ENCODE measurements around the gene BCL2.

Gene BCL2

DNA sequence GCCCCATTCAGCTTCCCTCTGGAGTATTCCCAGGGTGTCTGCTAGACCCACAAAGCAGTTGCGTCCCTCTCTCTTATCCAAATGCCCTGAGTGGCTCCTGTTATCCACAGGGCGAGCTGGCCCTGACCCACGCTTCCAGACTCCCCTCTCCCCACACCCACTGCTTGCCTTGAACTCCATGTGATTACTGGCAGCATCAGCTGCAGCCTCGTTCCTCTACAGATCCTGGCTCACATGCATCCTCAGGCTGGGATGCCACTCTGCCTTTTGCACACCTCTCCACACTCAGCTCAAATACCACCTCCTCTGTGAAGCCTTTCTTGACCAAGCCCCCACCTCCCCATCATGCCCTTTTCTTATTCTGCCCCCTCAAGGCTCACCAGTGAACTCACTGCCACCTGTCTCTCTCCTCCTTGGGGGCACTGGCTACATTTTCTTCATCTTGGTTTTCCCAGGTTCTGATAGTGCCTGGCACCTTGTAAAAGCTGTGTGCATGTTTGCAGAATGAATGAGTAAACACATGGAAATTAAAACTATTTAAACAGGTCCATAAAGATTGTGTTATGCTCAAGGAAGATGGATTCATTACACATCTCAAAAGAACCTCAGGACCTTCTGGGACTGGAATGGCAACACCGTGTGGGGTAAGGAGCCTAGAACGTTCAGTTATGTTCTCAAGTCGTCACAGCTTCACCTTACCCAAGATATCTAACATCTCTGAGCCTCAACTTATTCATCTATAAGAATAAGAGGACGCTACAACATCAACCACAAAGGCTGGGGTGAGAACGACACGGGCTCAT is 165.0 kb downstream of the BCL2 start:
- no peak for DNase-seq

DNA sequence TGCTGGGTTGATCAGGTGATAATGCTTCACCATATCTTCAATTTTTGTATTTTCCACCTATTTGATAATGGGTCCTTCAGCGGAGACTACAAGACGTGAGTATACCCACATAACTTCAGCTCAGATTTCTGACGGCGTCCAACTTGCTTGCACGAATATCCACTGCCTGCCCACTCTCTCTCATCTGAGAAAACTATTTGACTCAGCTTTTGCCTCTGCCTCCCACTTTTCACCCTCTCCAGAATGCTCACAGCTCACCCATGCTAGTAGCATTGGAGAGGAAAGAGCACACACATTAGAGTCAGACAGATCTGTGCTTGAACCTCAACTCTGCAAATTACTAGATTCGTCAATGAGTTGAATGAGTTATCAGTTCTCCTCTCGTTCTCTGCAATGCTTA is 166.8 kb downstream of the BCL2 start:
- DNase-seq = no peak

DNA sequence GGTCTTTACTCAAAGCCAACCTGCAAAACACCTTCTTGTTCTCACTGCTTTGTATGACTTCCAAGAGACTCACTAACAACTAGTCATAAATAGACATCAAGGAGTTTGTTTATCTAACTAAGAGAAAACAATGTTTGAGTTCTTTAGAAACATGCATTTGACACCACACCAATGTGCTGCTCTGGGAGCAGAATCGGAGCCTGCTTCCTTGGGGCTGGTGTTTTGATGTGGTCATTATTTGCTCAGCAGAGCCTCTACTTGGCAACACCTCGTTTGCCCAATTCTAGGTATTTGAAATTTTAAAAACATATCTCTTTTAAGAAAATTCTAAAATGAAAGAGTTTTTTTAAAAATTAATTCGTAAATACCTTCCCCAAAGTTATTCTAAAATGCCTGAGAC is 167.5 kb downstream of the BCL2 start:
- DNase-seq = no peak

- no peak for DNase-seq
Observed at GRCh38 chr18:63151539-63151938, 168.0 kb downstream of the BCL2 start.

GRCh38 chr18:63150942-63151421 is 168.6 kb downstream of the BCL2 start:
- no peak for DNase-seq

GRCh38 chr18:63150326-63150725 is 169.2 kb downstream of the BCL2 start:
- no peak for DNase-seq

- DNase-seq = no peak
Observed at GRCh38 chr18:63149302-63149587, 170.3 kb downstream of the BCL2 start.

- no peak for DNase-seq
Observed at GRCh38 chr18:63148449-63149301, 170.9 kb downstream of the BCL2 start.

- no peak for DNase-seq
Observed at GRCh38 chr18:63147973-63148372, 171.6 kb downstream of the BCL2 start.

DNA sequence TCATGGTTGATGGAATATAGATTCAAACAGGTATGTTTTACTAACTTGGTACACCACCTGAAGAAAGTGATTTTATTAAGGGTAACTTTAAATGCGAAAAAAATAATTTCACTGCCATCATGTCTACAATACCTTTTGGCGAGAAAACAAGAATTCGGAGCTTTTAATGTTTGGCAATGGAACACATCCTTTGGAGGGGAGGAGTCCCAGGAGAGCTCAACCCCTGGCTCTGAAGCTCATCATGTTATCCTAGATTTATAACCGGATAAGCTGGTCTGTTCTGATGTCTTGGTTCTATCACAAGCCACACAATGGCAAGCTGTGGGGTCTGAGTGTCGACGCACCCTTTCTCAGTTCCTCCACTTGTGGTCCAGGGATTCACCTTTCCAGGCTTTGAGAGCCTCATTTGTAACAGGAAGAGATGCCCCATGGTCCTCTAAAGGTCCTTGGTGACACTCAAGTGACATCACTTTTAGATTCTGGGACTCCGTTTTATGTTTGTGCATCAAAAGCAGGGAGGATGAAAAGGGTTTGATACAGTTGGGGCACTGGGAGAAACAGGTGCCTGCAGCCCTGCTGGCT is 172.7 kb downstream of the BCL2 start:
- DNase-seq = no peak

GRCh38 chr18:63145851-63146555 is 173.6 kb downstream of the BCL2 start:
- DNase-seq = no peak

GRCh38 chr18:63145166-63145850 is 174.3 kb downstream of the BCL2 start:
- DNase-seq = no peak

GRCh38 chr18:63144748-63145147 is 174.8 kb downstream of the BCL2 start:
- DNase-seq = no peak

GRCh38 chr18:63143330-63143771 is 176.2 kb downstream of the BCL2 start:
- DNase-seq = no peak

- DNase-seq = no peak
Observed at GRCh38 chr18:63142594-63143225, 176.9 kb downstream of the BCL2 start.

- DNase-seq = no peak
Observed at GRCh38 chr18:63141778-63142176, 177.8 kb downstream of the BCL2 start.

GRCh38 chr18:63140997-63141777 is 178.4 kb downstream of the BCL2 start:
- no peak for DNase-seq

GRCh38 chr18:63140038-63140450 is 179.5 kb downstream of the BCL2 start:
- no peak for DNase-seq

- DNase-seq = no peak
Observed at GRCh38 chr18:63138436-63139340, 180.9 kb downstream of the BCL2 start.

DNA sequence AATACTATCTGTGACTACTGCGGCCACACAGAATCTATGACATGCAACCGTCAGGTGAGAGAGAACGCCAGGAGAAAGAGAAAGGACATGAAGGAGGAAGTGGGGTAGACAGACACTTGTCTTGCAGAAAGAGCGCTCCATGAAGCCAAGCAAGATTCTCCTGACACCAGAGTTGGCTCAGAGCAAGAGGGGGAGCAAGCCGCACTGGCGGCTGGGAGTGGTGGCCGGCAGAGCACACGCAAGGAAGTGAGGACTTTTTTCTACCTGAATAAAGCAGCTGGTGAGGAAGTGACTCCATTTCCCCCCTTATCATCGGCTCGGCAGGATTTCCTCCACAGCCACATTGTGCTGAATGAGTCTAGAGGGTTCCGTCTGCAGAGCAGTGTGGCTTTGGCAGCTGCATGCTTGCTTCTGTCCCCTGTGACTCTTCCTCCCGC is 181.6 kb downstream of the BCL2 start:
- DNase-seq = no peak
